CD4-positive, alpha-beta T cell treated with Interleukin-17A for 4 hours (primary cell): ENCODE results near the gene TLCD3A.
"Not testable (repeated sequence)": the region's sequence is repeated elsewhere in the genome, so short reads cannot be mapped to it uniquely, and the experiment has no call there.

Source experiments
- DNase-seq: peaks from one replicate; pipeline ENCODE4 v3.0.0-alpha.2; 2020; ENCODE audit warnings: mixed read lengths

Gene TLCD3A

GRCh38 chr17:732067-732901 lies at the start of gene TLCD3A:
Gene TLCD3A, plus strand, starts transcription at chr17:732596. Its CDS starts 52 bp downstream, at chr17:732648.
- peak; percentile 65 for DNase-seq

GRCh38 chr17:683040-683439 lies 49.4 kb upstream of the TLCD3A start:
- DNase-seq = no peak

GRCh38 chr17:683499-684254 lies 48.7 kb upstream of the TLCD3A start:
- no peak for DNase-seq

GRCh38 chr17:685006-685405 lies 47.4 kb upstream of the TLCD3A start:
- no peak for DNase-seq

GRCh38 chr17:688100-688989 lies 44.1 kb upstream of the TLCD3A start:
- no peak for DNase-seq

- no peak for DNase-seq
Observed at GRCh38 chr17:689556-690275, 42.7 kb upstream of the TLCD3A start.

- DNase-seq = no peak
Observed at GRCh38 chr17:690361-690760, 42.0 kb upstream of the TLCD3A start.

GRCh38 chr17:691423-691822 lies 41.0 kb upstream of the TLCD3A start:
- no peak for DNase-seq

- DNase-seq = no peak
Observed at GRCh38 chr17:692116-692515, 40.3 kb upstream of the TLCD3A start.

GRCh38 chr17:693791-694638 lies 38.4 kb upstream of the TLCD3A start:
- no peak for DNase-seq

GRCh38 chr17:696369-696768 lies 36.0 kb upstream of the TLCD3A start:
- DNase-seq = no peak

GRCh38 chr17:697682-698081 lies 34.7 kb upstream of the TLCD3A start:
- DNase-seq = no peak

- not testable (repeated sequence) for DNase-seq
Observed at GRCh38 chr17:698096-698495, 34.3 kb upstream of the TLCD3A start.

- DNase-seq = no peak
Observed at GRCh38 chr17:699345-699744, 33.1 kb upstream of the TLCD3A start.

GRCh38 chr17:700504-701094 lies 31.8 kb upstream of the TLCD3A start:
- DNase-seq = no peak

GRCh38 chr17:703081-703875 lies 29.1 kb upstream of the TLCD3A start:
- DNase-seq = no peak

GRCh38 chr17:704111-704864 lies 28.1 kb upstream of the TLCD3A start:
- DNase-seq = no peak

- no peak for DNase-seq
Observed at GRCh38 chr17:705011-705410, 27.4 kb upstream of the TLCD3A start.

- no peak for DNase-seq
Observed at GRCh38 chr17:705863-706262, 26.5 kb upstream of the TLCD3A start.
